ENCODE results near the gene RGL3.
"Not testable (repeated sequence)": the region's sequence is repeated elsewhere in the genome, so short reads cannot be mapped to it uniquely, and the experiment has no call there.

DNA sequence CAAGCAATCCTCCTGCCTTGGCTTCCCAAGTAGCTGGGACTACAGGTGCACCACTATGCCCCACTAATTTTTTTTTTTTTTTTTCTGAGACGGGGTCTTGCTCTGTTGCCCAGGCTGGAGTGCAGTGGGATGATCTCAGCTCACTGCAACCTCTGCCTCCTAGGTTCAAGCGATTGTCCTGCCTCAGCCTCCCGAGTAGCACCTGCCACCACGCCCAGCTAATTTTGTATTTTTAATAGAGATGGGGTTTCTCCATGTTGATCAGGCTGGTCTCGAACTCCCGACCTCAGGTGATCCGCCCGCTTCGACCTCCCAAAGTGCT lies 36.1 kb upstream of the RGL3 start:
- TF ChIP-seq, protein P1, sequence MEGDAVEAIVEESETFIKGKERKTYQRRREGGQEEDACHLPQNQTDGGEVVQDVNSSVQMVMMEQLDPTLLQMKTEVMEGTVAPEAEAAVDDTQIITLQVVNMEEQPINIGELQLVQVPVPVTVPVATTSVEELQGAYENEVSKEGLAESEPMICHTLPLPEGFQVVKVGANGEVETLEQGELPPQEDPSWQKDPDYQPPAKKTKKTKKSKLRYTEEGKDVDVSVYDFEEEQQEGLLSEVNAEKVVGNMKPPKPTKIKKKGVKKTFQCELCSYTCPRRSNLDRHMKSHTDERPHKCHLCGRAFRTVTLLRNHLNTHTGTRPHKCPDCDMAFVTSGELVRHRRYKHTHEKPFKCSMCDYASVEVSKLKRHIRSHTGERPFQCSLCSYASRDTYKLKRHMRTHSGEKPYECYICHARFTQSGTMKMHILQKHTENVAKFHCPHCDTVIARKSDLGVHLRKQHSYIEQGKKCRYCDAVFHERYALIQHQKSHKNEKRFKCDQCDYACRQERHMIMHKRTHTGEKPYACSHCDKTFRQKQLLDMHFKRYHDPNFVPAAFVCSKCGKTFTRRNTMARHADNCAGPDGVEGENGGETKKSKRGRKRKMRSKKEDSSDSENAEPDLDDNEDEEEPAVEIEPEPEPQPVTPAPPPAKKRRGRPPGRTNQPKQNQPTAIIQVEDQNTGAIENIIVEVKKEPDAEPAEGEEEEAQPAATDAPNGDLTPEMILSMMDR (IDR thresholded peaks at IDR 0.05) = not testable (repeated sequence)
- TF ChIP-seq POLR2A, POLR2AphosphoS5, EP300 (IDR thresholded peaks at IDR 0.05): not testable (repeated sequence)

Measured in gastroesophageal sphincter (tissue), 3 donors.